Measurements from ENCODE around the gene ADAM12. TPM values are rescaled to one million over a fixed set of nuclear protein-coding genes. Genes with fewer than 3 reads are reported as not detected.

ADAM12 gene
- total RNA-seq, 2 experiments from 2014 or later = 1.2 to 1.5 TPM

DNA sequence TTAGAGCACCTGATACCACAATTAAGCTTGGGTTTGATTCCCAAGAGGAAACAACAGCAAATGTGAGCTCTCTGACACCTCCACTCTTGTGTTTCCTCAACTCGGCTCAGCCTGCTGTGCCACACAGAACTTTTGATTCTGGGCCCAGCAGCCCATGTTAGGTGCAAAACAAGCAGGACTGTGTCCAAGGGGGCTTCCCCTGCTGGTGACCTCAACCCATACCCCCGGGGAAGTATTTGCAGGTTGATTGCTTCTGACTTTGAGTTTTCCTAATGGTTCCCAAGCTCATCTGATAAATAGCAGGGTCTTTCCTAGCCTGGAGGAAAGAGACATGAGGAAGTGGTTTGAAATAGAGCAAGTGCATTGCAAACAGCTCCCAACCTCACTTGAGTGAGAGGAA, 43.5 kb upstream of the ADAM12 start:
- Mint-ChIP-seq H3K27me3 (peaks cover 5% of the 10 kb centered on the region), H3K4me3 (no peak overlapping the region), H3K9me3 (no peaks in the 10 kb centered on the region), H3K36me3 (ENCODE audit: low read depth) (no peaks in the 10 kb centered on the region), H3K27ac (no peak overlapping the region), H3K4me1 (ENCODE audit: low read depth) (no peaks in the 10 kb centered on the region)
- Histone ChIP-seq H3K27ac (ENCODE audit: low read depth in 1 of 2, low read length in 2 of 2) (no peak overlapping the region), H3K4me3 (ENCODE audit: low read length) (no peak overlapping the region), H3K9me3 (ENCODE audit: control insufficient read depth in 1 of 2, insufficient read depth in 1 of 2, low read length in 2 of 2) (peaks cover 0 to 4% of the 10 kb centered on the region in 2 experiments), H3K4me1 (ENCODE audit: insufficient read depth, low read length) (peaks cover 6% of the 10 kb centered on the region), H3K36me3 (ENCODE audit: insufficient read depth, low read length) (no peaks in the 10 kb centered on the region), H3K27me3 (ENCODE audit: control insufficient read depth in 1 of 2, insufficient read depth in 2 of 2, low read length in 2 of 2) (no peaks in the 10 kb centered on the region)
- ATAC-seq (ENCODE audit: poor library complexity) (no peak), DNase-seq (no peak)
- no peak for TF ChIP-seq CTCF (IDR thresholded peaks at IDR 0.05)
- intact Hi-C loops (cut with DNase I, micrococcal nuclease) = no loop called here
- ChIA-PET CTCF (no interaction called here), POLR2A (no interaction called here)

DNA sequence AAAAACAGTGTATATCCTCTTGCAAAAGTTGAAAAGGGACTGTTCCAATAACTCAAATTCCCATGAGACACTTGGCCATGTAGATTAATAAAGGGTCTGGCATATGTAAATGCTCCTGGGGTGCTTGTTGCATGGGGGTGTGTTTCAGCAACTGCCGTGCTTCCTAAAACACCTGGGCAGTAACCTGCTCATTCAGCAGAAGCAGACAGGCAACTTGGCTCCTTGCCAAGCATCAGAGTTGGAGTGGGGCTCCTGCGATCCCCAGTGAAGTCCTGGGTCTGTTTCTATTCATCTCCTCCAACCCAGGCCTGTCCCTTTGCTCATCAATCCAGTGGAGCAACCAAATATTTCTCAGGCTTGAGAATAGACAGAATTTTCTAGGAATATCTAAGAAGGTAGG, 42.2 kb upstream of the ADAM12 start:
- no peak for TF ChIP-seq CTCF (IDR thresholded peaks at IDR 0.05)
- Mint-ChIP-seq H3K27me3 (no peaks in the 10 kb centered on the region), H3K36me3 (ENCODE audit: low read depth) (no peaks in the 10 kb centered on the region), H3K9me3 (no peaks in the 10 kb centered on the region), H3K27ac (no peak overlapping the region), H3K4me1 (ENCODE audit: low read depth) (no peaks in the 10 kb centered on the region), H3K4me3 (no peak overlapping the region)
- ChIA-PET CTCF (no interaction called here), POLR2A (no interaction called here)
- no peak overlapping the region for H3K4me3 ChIP-seq (ENCODE audit: low read length)
- peaks cover 0 to 8% of the 10 kb centered on the region in 2 experiments for H3K9me3 ChIP-seq (ENCODE audit: control insufficient read depth in 1 of 2, insufficient read depth in 1 of 2, low read length in 2 of 2)
- no peak for ATAC-seq (ENCODE audit: poor library complexity)
- no peaks in the 10 kb centered on the region for H3K27me3 ChIP-seq (ENCODE audit: control insufficient read depth in 1 of 2, insufficient read depth in 2 of 2, low read length in 2 of 2)
- no peaks in the 10 kb centered on the region for H3K36me3 ChIP-seq (ENCODE audit: insufficient read depth, low read length)
- no peak overlapping the region for H3K27ac ChIP-seq (ENCODE audit: low read depth in 1 of 2, low read length in 2 of 2)
- no peak for DNase-seq
- intact Hi-C loops (cut with DNase I, micrococcal nuclease) = no loop called here
- H3K4me1 ChIP-seq (ENCODE audit: insufficient read depth, low read length) = peaks cover 6% of the 10 kb centered on the region

- no peaks in the 10 kb centered on the region for H3K27me3 Mint-ChIP-seq
- Histone ChIP-seq H3K27ac (ENCODE audit: low read depth in 1 of 2, low read length in 2 of 2) (no peak overlapping the region), H3K27me3 (ENCODE audit: control insufficient read depth in 1 of 2, insufficient read depth in 2 of 2, low read length in 2 of 2) (no peaks in the 10 kb centered on the region), H3K4me3 (ENCODE audit: low read length) (no peak overlapping the region), H3K9me3 (ENCODE audit: control insufficient read depth in 1 of 2, insufficient read depth in 1 of 2, low read length in 2 of 2) (peaks cover 3 to 10% of the 10 kb centered on the region in 2 experiments), H3K4me1 (ENCODE audit: insufficient read depth, low read length) (peaks cover 6% of the 10 kb centered on the region), H3K36me3 (ENCODE audit: insufficient read depth, low read length) (no peaks in the 10 kb centered on the region)
- H3K27ac Mint-ChIP-seq = no peak overlapping the region
- DNase-seq (no peak), ATAC-seq (ENCODE audit: poor library complexity) (no peak)
- no peaks in the 10 kb centered on the region for H3K4me1 Mint-ChIP-seq (ENCODE audit: low read depth)
- CTCF ChIA-PET = no interaction called here
- POLR2A ChIA-PET = no interaction called here
- TF ChIP-seq CTCF (IDR thresholded peaks at IDR 0.05) = no peak
- intact Hi-C loops (cut with DNase I, micrococcal nuclease) = no loop called here
- peaks cover 2% of the 10 kb centered on the region for H3K9me3 Mint-ChIP-seq
- no peak overlapping the region for H3K4me3 Mint-ChIP-seq
- H3K36me3 Mint-ChIP-seq (ENCODE audit: low read depth) = no peaks in the 10 kb centered on the region
These were observed 41.0 kb upstream of the ADAM12 start for GRCh38 chr10:126429275-126429674.

Data from CD4-positive, alpha-beta T cell (primary cell).